ENCODE data around the gene KREMEN2. TPM values are rescaled to one million over a fixed set of nuclear protein-coding genes. Genes with fewer than 3 reads are reported as not detected.

Gene KREMEN2
- total and polyA plus RNA-seq, 2 of the 4 experiments (the other 2 are of a cell fraction), result 0.03 TPM; not detected in 1

DNA sequence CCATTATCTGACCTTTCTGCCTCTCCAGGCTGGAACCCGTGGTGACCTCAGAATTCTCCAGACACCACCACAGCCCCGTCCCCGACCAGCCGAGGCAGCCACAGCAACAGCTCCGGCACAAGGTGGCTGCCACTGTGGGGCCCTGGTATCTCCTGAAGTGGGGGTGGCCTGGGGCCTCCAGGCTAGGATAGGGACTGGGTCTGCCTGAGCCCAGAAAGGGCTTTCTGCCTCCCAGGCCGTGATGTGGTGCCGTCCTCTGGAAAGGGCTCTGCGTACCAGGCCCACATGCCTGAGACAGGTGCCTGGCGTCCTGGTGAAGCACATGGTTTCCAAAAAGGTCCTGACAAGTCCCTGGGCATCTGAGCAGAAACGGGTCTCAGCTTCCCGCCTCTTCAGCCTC lies 35.3 kb upstream of the KREMEN2 start:
- CTCF ChIA-PET, result no interaction called here
- WGBS, 2 experiments (ENCODE audit: extremely low coverage in 2 of 2, insufficient read length in 1 of 2), result 100% methylated on average over 3 of the region's 11 CpGs; no CpG with 5 or more reads in 1 of the 2 experiments
- POLR2A ChIA-PET (ENCODE audit: unreplicated experiment), result no interaction called here
- H3K9me3 ChIP-seq (ENCODE audit: control insufficient read depth, insufficient read depth, low read length), result no peaks in the 10 kb centered on the region
- no peak overlapping the region for H3K4ac ChIP-seq (ENCODE audit: low read depth, low read length)
- no peak overlapping the region for H2BK5ac ChIP-seq (ENCODE audit: low read depth, low read length, poor library complexity, severe bottlenecking)
- H3K23ac ChIP-seq (ENCODE audit: low read depth, low read length), result no peak overlapping the region
- H3K4me2 ChIP-seq (ENCODE audit: low read depth, low read length), result no peak overlapping the region
- H2AK5ac ChIP-seq (ENCODE audit: low read depth, low read length), result no peak overlapping the region
- BruUV-seq (replicated peaks), result no TSS peak
- no peak for DNase-seq
- no peak overlapping the region for H4K5ac ChIP-seq (ENCODE audit: low read depth, low read length)
- peaks cover 6 to 32% of the 10 kb centered on the region in 2 experiments for H3K79me1 ChIP-seq (ENCODE audit: low read depth in 1 of 2, low read length in 2 of 2)
- no peak overlapping the region for H2AFZ ChIP-seq (replicated peaks; ENCODE audit: low read length, poor library complexity)
- H4K91ac ChIP-seq (ENCODE audit: insufficient read depth, low read depth, low read length), result no peak overlapping the region
- H2BK15ac ChIP-seq (ENCODE audit: low read depth, low read length), result no peak overlapping the region
- peaks cover 6% of the 10 kb centered on the region; the same call in 1 of the 2 replicates for H4K20me1 ChIP-seq (ENCODE audit: insufficient read depth, low read length)
- H3K56ac ChIP-seq (ENCODE audit: extremely low read depth, insufficient read depth, low read length), result no peak overlapping the region
- H3K18ac ChIP-seq (ENCODE audit: low read depth, low read length), result no peak overlapping the region
- ATAC-seq (ENCODE audit: low read depth), result no peak
- no peak overlapping the region for H3K14ac ChIP-seq (replicated peaks; ENCODE audit: low read depth, low read length)
- dilution Hi-C loops (cut with HindIII; ENCODE audit: low sequenced_read_pairs, unreplicated experiment) (no loop called here), in situ Hi-C loops (cut with MboI; ENCODE audit: low sequenced_read_pairs) (no loop called here), intact Hi-C loops (cut with micrococcal nuclease) (no loop called here)
- peaks cover 25% of the 10 kb centered on the region for H3K36me3 ChIP-seq (ENCODE audit: control insufficient read depth, insufficient read depth, low read length)
- H3K4me3 ChIP-seq (ENCODE audit: insufficient read depth, low read depth, low read length), result no peak overlapping the region
- H3K9me1 ChIP-seq (ENCODE audit: insufficient read depth, low read length), result no peaks in the 10 kb centered on the region
- no peaks in the 10 kb centered on the region for H3K27me3 ChIP-seq (ENCODE audit: control insufficient read depth, insufficient read depth, low read length)
- H3K27ac ChIP-seq (ENCODE audit: insufficient read depth, low read length), result no peak overlapping the region
- H2BK20ac ChIP-seq (ENCODE audit: low read depth, low read length), result no peak overlapping the region
- H3K4me1 ChIP-seq (ENCODE audit: control insufficient read depth, insufficient read depth, low read length), result no peaks in the 10 kb centered on the region
- H3K9ac ChIP-seq (ENCODE audit: low read depth, low read length), result no peak overlapping the region
- TF ChIP-seq POLR2A (IDR thresholded peaks at IDR 0.05; ENCODE audit: low read depth, low read length) (no peak), NFE2L2 (IDR thresholded peaks at IDR 0.05; ENCODE audit: low read depth, low read length) (no peak), BHLHE40 (IDR thresholded peaks at IDR 0.05; ENCODE audit: low read depth, low read length) (no peak), CEBPB (IDR thresholded peaks at IDR 0.05; ENCODE audit: low read depth, low read length) (no peak), RAD21 (IDR thresholded peaks at IDR 0.05; ENCODE audit: low read length) (no peak), MAFK (IDR thresholded peaks at IDR 0.05; ENCODE audit: low read depth, low read length) (no peak), FOS (IDR thresholded peaks at IDR 0.05; ENCODE audit: low read depth, low read length) (no peak), RCOR1 (IDR thresholded peaks at IDR 0.05; ENCODE audit: insufficient replicate concordance, low read length) (no peak), MAZ (IDR thresholded peaks at IDR 0.05; ENCODE audit: borderline replicate concordance, low read depth, low read length) (no peak), CTCF (conservative IDR thresholded peaks at IDR 0.05; ENCODE audit: low read depth, low read length) (no peak), RFX5 (IDR thresholded peaks at IDR 0.05; ENCODE audit: low read depth, low read length) (no peak), SMC3 (IDR thresholded peaks at IDR 0.05; ENCODE audit: low read depth, low read length) (no peak), CHD1 (IDR thresholded peaks at IDR 0.05; ENCODE audit: low read depth, low read length) (no peak), MXI1 (IDR thresholded peaks at IDR 0.05; ENCODE audit: borderline replicate concordance, low read depth, low read length) (no peak)
- TF ChIP-seq, protein P1, sequence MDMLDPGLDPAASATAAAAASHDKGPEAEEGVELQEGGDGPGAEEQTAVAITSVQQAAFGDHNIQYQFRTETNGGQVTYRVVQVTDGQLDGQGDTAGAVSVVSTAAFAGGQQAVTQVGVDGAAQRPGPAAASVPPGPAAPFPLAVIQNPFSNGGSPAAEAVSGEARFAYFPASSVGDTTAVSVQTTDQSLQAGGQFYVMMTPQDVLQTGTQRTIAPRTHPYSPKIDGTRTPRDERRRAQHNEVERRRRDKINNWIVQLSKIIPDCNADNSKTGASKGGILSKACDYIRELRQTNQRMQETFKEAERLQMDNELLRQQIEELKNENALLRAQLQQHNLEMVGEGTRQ (IDR thresholded peaks at IDR 0.05; ENCODE audit: low read depth, low read length), result no peak
- TF ChIP-seq, protein P2, sequence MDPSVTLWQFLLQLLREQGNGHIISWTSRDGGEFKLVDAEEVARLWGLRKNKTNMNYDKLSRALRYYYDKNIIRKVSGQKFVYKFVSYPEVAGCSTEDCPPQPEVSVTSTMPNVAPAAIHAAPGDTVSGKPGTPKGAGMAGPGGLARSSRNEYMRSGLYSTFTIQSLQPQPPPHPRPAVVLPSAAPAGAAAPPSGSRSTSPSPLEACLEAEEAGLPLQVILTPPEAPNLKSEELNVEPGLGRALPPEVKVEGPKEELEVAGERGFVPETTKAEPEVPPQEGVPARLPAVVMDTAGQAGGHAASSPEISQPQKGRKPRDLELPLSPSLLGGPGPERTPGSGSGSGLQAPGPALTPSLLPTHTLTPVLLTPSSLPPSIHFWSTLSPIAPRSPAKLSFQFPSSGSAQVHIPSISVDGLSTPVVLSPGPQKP (IDR thresholded peaks at IDR 0.05; ENCODE audit: borderline replicate concordance, low read depth, low read length), result no peak
- H4K8ac ChIP-seq (ENCODE audit: low read depth in 2 of 2, low read length in 2 of 2), result no peak overlapping the region
- no peak overlapping the region for H2BK120ac ChIP-seq (ENCODE audit: low read depth, low read length)
- H2AK9ac ChIP-seq (replicated peaks; ENCODE audit: low read depth, low read length, poor library complexity), result no peak overlapping the region
